ENCODE data around the gene PTPRM.
A peak's percentile ranks its signal among the peaks of the same experiment; 100 is the strongest.

The PTPRM gene

DNA sequence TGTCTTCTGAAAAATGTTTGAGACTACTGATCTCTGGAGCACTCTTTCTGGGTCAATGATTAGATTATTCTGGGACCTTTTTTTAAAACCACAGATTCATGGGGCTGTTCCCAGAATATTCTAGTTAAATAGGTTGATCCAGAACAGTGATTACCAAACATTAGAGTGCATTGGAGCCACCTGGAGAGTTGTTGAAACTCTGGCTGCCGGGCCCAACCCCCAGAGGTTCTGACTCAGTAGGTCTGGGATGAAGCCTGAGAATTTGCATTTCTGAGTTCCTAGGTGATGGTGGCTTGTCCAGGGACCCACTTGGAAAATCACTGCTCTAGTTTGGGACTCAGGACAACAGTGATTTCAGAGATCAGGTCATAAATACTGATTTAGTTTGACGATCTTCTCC, 197.3 kb downstream of the PTPRM start:
- DNase-seq, result no peak

DNA sequence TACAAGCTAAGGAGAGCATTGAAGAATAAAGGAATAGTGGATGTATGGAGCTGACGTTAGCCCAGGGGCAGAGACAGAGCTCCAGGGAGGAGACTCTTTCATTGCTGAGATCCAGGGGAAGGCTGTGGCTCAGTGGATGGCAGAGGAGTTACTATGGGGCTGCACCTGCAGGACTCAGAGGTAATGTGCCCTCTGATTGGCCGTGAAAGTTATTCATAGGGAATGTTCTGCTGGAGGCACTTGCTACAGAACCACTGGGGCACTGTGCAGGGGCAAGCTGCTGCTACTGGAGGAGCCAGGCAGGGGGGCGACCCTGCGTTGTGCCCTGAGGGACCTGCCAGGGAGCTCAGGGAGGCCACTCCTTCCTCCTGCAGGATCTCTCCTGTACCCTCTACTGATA, 199.2 kb downstream of the PTPRM start:
- no peak for DNase-seq

GRCh38 chr18:7766817-7767216, 199.7 kb downstream of the PTPRM start:
- DNase-seq, result no peak

- DNase-seq, result no peak
These were observed 203.8 kb downstream of the PTPRM start for GRCh38 chr18:7770908-7771307.

DNA sequence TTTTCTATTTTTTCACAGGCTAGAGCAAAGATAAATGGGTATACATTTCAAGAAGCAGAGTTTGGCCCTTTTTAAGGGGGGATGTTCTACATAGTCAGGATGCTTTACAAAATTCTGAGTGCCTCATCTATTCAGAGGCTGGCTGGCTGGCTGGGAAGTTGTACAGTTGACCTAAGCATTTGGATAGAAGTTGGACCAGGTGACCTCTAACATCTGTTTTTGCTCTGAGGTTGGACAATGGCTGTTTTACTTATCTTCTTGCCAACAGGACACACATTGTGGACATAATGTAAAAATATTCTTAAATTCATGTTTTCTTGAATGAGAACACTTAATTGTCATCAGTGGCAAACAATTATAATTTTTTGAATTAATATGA, 205.4 kb downstream of the PTPRM start:
- DNase-seq, result no peak

DNA sequence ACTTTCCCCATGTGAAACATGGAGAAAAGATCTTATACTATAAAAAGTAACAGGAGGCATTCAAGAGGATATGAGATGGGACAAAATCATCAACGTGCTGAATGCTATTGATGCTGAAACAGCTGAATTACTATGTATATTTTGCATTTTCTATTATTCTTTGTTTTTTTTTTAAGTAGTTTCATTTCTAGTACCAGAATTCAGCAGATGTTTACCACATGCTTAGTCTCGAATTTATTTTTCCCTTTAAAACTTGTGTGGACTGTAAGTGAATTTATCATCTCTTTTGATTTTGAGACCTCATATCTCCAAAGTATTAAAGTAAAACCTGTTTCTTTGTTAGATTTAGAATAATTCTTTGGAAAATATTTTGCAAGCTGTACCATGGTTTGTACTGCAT, 205.8 kb downstream of the PTPRM start:
- no peak for DNase-seq

DNA sequence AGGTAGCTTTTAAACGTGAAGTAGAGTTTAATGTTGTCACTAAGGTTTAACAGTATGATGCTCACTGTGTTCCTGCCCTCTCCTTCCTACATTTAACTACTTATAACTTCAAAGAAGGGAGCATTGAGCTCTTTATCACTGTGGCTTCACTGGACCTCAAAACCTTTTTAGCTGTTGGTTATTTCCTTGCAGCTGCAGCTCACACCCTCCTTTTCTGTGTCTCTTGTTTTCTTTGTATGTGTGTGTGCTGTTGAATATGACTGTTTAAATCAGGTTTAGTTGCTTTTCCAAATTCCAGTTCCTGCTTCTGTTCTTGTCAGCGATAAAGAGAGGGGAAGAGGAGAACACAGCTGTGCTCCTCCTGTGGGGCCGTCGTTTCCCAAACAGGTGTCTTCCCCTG, 208.0 kb downstream of the PTPRM start:
- DNase-seq, result no peak

GRCh38 chr18:7775843-7776242, 208.7 kb downstream of the PTPRM start:
- no peak for DNase-seq

- no peak for DNase-seq
These were observed 211.1 kb downstream of the PTPRM start for GRCh38 chr18:7778181-7778580.

DNA sequence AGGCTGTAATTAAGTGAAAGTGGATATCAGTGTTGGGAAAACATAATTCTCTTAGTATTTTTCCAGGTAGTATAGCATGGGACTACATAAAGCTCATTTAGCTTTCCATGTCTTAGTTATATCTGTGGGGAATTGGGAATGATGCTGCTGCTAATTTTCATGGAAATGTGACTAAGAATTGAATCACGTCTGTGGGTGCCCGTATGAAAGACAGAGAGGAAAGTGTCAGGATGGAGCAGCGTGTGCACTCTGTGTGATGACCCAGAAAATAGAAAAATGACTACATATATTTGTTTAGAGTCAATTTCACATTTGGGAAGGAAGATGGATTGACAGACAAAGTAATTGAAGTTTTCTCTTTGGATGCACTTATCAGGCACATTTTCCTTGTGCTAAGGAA, 212.1 kb downstream of the PTPRM start:
- DNase-seq, result no peak

- DNase-seq, result no peak
These were observed 217.1 kb downstream of the PTPRM start for GRCh38 chr18:7784171-7784570.

- no peak for DNase-seq
These were observed 219.5 kb downstream of the PTPRM start for GRCh38 chr18:7786569-7786968.

DNA sequence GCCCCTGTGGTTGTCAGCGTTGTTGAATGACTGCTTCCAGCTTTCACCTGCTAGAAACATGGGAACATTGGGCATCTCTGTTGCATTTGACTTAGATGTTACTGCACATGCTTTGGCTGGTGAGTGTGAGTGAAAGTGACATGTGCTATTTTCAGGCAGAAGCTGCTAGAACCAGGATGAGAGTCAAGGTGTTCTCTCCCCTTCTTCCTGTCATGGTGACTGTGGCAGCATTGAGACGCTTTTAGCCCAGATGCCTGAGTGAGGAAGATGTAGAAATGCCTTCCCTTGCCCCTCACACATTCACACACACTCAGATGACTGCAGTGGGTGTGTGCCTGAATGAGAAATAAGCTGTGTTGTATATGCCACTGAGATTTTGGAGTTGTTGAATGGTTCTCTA, 220.2 kb downstream of the PTPRM start:
- DNase-seq, result no peak

DNA sequence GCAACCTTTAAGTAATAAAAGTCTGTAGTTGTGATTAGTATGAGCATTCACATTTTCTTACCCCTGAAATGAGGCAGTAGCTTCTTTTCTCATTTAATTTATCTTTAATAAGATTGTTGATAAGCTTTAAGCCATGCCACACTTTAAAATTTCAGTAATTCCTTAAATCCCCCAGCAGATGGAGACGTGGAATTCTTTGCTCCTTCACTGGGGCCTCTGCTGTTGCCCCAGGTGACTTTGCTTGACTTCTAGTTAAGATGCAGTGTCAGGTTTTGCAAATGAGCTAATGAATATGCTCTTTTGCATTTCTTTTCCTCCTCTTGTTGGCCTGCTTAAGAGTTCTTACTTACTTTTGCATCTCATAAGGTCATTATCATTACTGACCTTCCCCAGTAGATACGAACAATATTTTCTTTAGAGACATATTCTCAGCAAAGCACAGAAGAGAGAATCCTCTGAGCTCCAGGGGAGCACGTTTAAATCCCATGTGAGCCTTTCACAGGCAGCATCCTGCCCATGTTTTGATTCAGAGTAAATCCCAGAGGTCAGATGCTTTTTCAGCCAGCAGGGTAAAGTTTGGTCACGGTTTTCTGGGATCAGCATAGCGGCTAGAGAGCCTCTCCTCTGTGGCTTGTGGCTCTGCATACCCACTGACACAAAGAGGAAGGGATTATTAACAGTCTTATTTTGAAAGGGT, 222.9 kb downstream of the PTPRM start:
- peak; percentile 18 for DNase-seq

- DNase-seq, result no peak
These were observed 226.0 kb downstream of the PTPRM start for GRCh38 chr18:7793100-7793499.

GRCh38 chr18:7803956-7804469, 236.9 kb downstream of the PTPRM start:
- DNase-seq, result no peak

DNA sequence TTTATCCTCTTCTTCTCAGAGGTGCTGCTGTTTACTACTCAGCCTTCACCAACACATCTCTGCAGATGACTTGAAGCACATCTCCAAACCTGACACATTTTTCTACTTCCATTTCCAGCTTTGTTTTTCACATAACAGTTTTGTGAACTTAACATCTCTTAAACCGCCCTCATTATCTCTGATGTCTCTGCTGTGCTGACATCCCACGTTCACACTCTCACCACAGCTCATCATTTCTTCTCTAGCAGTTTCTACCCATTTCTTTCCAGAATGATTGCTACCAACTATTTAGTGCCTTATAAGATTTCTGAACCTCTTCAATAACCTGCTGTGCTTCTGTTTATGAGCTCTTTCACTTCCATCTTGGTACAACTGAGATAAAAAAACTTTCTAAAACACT, 238.0 kb downstream of the PTPRM start:
- DNase-seq, result no peak

- DNase-seq, result no peak
These were observed 238.8 kb downstream of the PTPRM start for GRCh38 chr18:7805880-7806279.

GRCh38 chr18:7807936-7808453, 240.9 kb downstream of the PTPRM start:
- DNase-seq, result no peak

GRCh38 chr18:7808992-7809391, 241.9 kb downstream of the PTPRM start:
- no peak for DNase-seq

GRCh38 chr18:7809455-7809854, 242.3 kb downstream of the PTPRM start:
- no peak for DNase-seq

- no peak for DNase-seq
These were observed 242.9 kb downstream of the PTPRM start for GRCh38 chr18:7809978-7810377.

DNA sequence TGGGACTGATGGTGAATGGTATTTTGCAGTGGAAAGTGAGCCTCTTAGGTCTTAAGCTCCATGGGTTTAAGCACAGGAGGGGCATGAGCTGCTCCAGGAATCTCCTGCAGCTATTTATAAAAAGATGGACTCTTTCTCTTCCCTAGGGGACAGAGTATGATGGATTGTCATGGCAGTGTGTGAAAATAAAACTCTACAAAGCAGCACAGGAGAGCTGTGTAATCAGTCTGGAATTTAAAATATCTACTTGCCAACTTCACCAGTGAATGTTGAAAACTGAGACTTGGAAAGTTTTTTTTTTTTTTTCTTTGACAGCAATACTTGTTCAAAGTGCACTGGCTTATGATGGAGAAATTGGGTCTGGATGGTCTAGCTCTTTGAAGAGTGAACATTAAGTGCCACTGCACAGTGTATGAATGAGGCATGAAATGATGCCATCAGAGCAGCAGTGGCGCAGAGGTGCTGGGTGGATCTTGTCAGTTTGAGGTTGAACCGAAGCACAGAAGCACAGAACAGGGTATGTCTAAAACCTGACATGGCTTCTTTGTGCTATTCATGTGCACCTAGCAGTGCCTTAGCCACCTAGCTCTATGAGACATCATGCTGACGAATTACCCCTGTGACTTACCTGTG, 245.4 kb downstream of the PTPRM start:
- no peak for DNase-seq

GRCh38 chr18:7813131-7813530, 246.0 kb downstream of the PTPRM start:
- DNase-seq, result no peak

Data from hematopoietic multipotent progenitor cell treated with erythropoietin and hydrocortisone succinate and interleukin-3 and kit ligand, for 6 days (in vitro differentiated cells).